Measurements from ENCODE around the gene OR2T2.
"Not testable (repeated sequence)": the region's sequence is repeated elsewhere in the genome, so short reads cannot be mapped to it uniquely, and the experiment has no call there.

OR2T2 gene

GRCh38 chr1:248450466-248451145 is 5.2 kb downstream of the OR2T2 start:
- not testable (repeated sequence) for DNase-seq (ENCODE audit: low read depth)

GRCh38 chr1:248453619-248454018 is 8.2 kb downstream of the OR2T2 start:
- DNase-seq (ENCODE audit: low read depth) = not testable (repeated sequence)

GRCh38 chr1:248455045-248455444 is 9.6 kb downstream of the OR2T2 start:
- DNase-seq (ENCODE audit: low read depth) = not testable (repeated sequence)

GRCh38 chr1:248456635-248457034 is 11.2 kb downstream of the OR2T2 start:
- not testable (repeated sequence) for DNase-seq (ENCODE audit: low read depth)

GRCh38 chr1:248459117-248459516 is 13.7 kb downstream of the OR2T2 start:
- not testable (repeated sequence) for DNase-seq (ENCODE audit: low read depth)

- DNase-seq (ENCODE audit: low read depth) = no peak
These were observed 25.7 kb downstream of the OR2T2 start for GRCh38 chr1:248471154-248471553.

GRCh38 chr1:248472111-248472510 is 26.7 kb downstream of the OR2T2 start:
- DNase-seq (ENCODE audit: low read depth) = not testable (repeated sequence)

- DNase-seq (ENCODE audit: low read depth) = not testable (repeated sequence)
These were observed 27.6 kb downstream of the OR2T2 start, which contains the start of gene OR2T3 for GRCh38 chr1:248473051-248473450. OR2T3 (plus strand) TSS chr1:248473351; CDS start chr1:248473351, 0 bp downstream.

- not testable (repeated sequence) for DNase-seq (ENCODE audit: low read depth)
These were observed 30.2 kb downstream of the OR2T2 start for GRCh38 chr1:248475660-248476059.

- not testable (repeated sequence) for DNase-seq (ENCODE audit: low read depth)
These were observed 36.5 kb downstream of the OR2T2 start for GRCh38 chr1:248481686-248482579.

- not testable (repeated sequence) for DNase-seq (ENCODE audit: low read depth)
These were observed 42.9 kb downstream of the OR2T2 start, which contains the start of gene OR2T5 for GRCh38 chr1:248488289-248488688. OR2T5 (plus strand) TSS chr1:248488589; CDS start chr1:248488589, 0 bp downstream.

GRCh38 chr1:248496661-248497060 is 51.2 kb downstream of the OR2T2 start:
- not testable (repeated sequence) for DNase-seq (ENCODE audit: low read depth)

GRCh38 chr1:248500305-248501035 is 55.0 kb downstream of the OR2T2 start:
- DNase-seq (ENCODE audit: low read depth) = not testable (repeated sequence)

Data from stimulated activated CD8-positive, alpha-beta memory T cell treated with anti-CD3 and anti-CD28 coated beads, Interleukin-15, amount 100 ng/mL, for 24 hours (primary cell).